Neural progenitor cell (in vitro differentiated cells): ENCODE data around the gene THSD4.

Experiments
- EZH2 ChIP-seq: fragments of 200-600 bp; sonication (generic); IDR thresholded peaks from 2 replicates; pipeline ENCODE4 v1.6.1; 2017; ENCODE audit warnings: antibody characterized with exemption, mild to moderate bottlenecking, moderate library complexity
- TF ChIP-seq, protein P1 (sequence below): fragments of 200-600 bp; sonication (generic); IDR thresholded peaks from 2 replicates; pipeline ENCODE4 v1.5.1; 2017; ENCODE audit warnings: antibody characterized with exemption, mild to moderate bottlenecking

DNA sequence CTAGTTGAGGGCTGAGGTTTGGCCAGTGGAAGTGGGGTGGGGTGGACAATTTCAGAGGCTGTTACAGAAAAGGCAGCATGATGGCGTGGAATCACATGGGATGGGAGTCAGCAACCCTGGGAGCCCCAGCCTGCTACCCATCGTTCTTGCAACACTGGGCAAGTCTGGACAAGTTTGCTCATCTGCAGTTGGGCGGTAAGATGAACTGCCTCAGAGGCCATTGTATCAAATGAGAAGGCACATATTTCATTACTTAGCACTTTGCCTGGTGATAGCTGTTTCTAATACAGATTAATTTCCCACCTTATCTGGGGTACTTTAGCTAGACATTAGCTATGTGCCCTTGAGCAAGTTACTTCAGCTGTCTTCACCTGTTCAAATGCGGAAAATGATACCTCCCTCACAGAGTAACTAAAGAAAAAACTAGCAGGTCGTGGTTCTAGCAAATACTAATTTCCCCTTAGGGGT, 248.9 kb downstream of the THSD4 start:
- TF ChIP-seq, protein P1, sequence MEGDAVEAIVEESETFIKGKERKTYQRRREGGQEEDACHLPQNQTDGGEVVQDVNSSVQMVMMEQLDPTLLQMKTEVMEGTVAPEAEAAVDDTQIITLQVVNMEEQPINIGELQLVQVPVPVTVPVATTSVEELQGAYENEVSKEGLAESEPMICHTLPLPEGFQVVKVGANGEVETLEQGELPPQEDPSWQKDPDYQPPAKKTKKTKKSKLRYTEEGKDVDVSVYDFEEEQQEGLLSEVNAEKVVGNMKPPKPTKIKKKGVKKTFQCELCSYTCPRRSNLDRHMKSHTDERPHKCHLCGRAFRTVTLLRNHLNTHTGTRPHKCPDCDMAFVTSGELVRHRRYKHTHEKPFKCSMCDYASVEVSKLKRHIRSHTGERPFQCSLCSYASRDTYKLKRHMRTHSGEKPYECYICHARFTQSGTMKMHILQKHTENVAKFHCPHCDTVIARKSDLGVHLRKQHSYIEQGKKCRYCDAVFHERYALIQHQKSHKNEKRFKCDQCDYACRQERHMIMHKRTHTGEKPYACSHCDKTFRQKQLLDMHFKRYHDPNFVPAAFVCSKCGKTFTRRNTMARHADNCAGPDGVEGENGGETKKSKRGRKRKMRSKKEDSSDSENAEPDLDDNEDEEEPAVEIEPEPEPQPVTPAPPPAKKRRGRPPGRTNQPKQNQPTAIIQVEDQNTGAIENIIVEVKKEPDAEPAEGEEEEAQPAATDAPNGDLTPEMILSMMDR: no peak
- TF ChIP-seq EZH2: no peak
